SK-MEL-5 (cell line): ENCODE measurements around the gene ADRA2B. TPM values are rescaled to one million over a fixed set of nuclear protein-coding genes. Genes with fewer than 3 reads are reported as not detected.

Source experiments
- DNase-seq: peaks from one replicate; pipeline ENCODE4 v3.0.0-alpha.2; 2016; ENCODE audit warnings: low read depth, low spot score
- in situ Hi-C: cut with HindIII; loops from 2 replicates; pipeline ENCODE4 v1.10.0; 2016; ENCODE audit warnings: low sequenced_read_pairs, high pct_unique_total_duplicates, low pct_unique_long_range_greater_than_20kb
- total RNA-seq: library from RNA; depleted of rRNA; stranded (reverse); fragments of >200 nt; shearing (Covaris generic); gene quantifications from 2 replicates; pipeline ENCODE4 v1.2.3, GENCODE V29; 2014

The ADRA2B gene
- total RNA-seq, 1 experiment from 2014 or later = not detected

GRCh38 chr2:96124406-96125265 lies 8.3 kb upstream of the ADRA2B start:
- no peak for DNase-seq
- in situ Hi-C loops = no loop called here

DNA sequence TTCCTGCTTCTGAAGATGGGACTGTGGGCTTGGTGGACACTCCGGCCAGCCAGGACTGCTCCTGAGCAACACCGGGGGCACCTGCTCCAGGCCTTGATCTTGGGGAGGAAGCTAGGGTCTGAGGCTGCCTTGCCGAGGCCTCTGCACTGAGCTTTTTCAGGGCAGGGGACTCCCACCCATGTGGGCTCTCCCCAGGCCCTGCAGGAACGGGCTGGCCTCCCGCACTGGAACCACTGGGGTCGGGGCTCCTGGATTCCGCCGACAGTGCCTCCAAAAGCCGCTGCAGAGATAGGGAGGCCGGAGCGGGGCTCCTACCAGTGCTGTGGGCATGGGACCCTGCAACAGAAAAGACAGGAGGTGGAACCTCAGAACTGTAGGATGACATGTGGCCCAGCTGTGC lies 7.6 kb upstream of the ADRA2B start:
- in situ Hi-C loops = no loop called here
- no peak for DNase-seq

DNA sequence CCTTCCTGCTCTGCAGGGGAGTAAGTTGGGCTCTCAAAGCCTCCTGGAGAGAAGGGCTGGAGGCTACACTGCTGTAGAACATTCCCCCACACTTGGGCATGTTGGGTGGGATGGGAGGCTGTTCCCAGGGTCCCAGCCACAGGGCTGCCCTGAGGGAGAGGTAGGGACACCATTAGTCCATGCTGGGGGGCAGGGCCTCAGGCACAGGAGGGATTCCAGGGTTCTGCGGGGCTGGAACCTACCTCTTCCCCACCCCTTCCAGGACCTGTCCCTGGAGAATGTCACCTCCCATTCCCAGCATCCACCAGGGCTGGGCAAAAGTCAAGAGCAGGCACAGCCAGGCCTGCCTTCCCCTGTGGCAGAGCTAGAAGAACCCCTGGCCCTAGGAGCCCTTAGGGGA lies 6.9 kb upstream of the ADRA2B start:
- in situ Hi-C loops = no loop called here
- no peak for DNase-seq

GRCh38 chr2:96122391-96122790 lies 6.0 kb upstream of the ADRA2B start:
- in situ Hi-C loops = no loop called here
- DNase-seq = no peak

DNA sequence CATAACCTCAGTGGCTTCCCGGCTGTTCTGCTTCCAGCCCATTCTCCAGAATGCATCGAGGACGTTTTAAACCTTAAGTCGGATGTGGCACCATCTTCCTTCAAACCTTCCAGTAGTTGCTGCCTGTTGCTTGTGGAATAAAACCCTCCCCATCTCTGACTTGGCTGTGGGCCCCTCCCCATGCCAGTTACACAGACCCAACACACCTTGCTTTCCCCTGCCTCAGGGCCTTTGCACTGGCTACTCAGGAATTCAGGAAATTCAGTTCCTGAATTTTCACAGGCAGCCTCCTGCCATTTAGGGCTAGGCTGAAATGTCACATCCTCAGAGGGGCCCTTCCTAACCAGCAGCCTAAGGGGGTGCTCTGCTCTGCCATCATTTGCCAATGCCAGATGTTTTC lies 5.0 kb upstream of the ADRA2B start:
- in situ Hi-C loops = no loop called here

DNA sequence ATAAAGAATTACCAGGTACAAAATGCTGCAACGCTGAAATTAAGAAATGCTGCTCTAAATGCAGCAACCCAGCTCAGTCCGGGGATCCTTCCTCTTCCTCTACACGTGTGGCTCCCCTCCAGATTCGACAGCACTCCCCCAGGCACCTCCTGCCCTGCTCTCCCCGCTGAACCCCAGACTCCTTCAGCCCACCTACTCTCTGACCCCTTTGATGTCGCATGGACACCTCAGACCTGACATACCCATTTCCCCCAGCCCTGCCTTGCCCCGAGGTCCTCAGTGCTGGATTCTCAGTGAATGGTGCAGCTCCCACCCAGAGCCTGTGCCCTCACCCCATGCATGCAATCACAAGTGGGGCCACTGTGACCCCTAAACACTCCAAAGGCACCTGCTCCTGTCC lies 4.6 kb upstream of the ADRA2B start:
- in situ Hi-C loops = no loop called here
- no peak for DNase-seq

More for the DNA sequence above, 5.0 kb upstream of the ADRA2B start:
- DNase-seq = no peak

GRCh38 chr2:96120091-96120720 lies 3.8 kb upstream of the ADRA2B start:
- no peak for DNase-seq
- in situ Hi-C loops = no loop called here

DNA sequence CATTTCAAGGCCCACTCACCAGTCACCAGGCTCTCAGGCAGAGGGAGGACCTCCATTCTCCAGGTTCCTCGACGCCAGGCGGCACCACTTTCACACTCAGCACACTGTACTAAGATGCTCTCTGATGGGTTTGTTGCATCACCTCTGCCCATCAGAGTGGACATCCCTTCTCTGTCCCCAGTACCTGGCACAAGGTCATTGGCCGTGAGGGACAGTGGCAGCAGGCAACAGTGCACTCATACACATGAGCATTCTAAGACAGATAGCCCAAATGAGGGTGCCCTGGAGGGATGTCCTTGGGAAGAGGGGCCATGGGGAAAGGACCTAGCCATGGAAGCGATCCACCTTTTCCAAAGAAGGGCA lies 3.0 kb upstream of the ADRA2B start:
- no peak for DNase-seq
- in situ Hi-C loops = no loop called here

GRCh38 chr2:96118698-96119388 lies 2.5 kb upstream of the ADRA2B start:
- in situ Hi-C loops = no loop called here

GRCh38 chr2:96117701-96118588 lies 1.6 kb upstream of the ADRA2B start:
- in situ Hi-C loops = no loop called here
- DNase-seq = no peak

More at GRCh38 chr2:96118698-96119388, 2.5 kb upstream of the ADRA2B start:
- DNase-seq = no peak

DNA sequence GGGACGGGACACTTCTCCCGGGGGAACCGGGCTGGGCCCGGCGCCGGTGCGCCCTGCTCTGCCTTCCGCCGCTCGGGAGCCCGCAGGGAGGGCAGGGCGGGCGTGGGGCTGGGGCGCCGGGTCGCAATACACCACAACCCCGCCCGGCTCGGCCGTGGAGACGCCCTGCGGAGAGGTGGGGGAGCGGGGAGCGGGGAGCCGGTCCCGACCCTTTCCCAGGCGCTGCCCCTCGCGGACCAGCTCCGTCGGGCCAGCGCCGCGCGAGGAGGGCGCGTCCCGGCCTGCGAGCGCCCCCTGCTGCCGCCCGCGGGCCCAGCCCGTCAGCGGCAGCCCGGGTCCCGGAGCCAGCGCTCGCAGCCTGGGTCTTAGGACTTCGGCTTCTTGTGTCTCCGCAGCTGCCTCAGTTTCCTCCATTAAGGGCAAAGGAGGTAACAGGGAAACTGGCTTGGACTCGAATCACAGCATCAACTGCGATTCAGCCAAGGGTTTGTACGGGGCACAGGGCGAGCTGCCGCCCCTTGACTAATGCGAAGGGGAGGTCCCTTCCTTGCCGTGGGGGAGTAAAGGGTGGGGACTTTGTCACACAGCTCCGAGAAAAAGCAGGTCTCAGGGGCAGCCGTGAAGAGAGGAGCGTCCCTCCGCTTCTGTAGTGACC lies 635 bp upstream of the ADRA2B start:
- peak; percentile 38 for DNase-seq
- in situ Hi-C loops = no loop called here

DNA sequence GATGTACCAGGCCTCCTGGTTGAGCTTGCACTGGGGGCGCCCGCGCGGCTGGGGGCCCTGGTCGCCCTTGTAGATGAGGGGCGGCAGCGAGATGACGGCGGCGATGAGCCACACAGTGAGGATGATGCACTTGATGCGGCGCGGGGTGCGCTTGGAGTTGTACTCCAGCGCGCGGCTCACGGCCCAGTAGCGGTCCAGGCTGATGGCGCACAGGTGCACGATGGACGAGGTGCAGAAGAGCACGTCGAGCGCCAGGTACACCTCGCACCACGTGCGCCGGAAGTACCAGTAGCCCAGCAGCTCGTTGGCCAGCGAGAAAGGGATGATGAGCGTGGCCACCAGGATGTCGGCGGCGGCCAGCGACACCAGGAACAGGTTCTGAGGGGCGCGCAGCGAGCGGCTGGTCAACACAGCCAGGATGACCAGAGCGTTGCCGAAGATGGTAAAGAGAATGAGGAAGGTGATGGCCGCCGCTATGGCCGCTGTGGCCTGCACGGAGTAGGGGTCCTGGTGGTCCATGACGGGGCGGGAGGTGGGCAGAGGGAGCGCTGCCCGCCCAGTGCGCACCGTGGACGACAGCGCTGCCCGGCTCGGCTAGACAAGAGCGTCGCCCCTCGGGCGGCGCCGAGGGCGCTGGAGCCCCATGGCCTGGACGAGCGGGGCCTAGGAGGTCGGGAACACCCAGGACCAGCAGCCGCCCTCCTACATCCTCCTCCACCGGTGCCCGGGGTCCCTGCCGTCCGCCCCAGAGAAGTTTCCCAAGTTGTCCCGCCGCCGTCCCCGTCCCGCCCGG lies 544 bp downstream of the ADRA2B start:
- in situ Hi-C loops = no loop called here
- no peak for DNase-seq

DNA sequence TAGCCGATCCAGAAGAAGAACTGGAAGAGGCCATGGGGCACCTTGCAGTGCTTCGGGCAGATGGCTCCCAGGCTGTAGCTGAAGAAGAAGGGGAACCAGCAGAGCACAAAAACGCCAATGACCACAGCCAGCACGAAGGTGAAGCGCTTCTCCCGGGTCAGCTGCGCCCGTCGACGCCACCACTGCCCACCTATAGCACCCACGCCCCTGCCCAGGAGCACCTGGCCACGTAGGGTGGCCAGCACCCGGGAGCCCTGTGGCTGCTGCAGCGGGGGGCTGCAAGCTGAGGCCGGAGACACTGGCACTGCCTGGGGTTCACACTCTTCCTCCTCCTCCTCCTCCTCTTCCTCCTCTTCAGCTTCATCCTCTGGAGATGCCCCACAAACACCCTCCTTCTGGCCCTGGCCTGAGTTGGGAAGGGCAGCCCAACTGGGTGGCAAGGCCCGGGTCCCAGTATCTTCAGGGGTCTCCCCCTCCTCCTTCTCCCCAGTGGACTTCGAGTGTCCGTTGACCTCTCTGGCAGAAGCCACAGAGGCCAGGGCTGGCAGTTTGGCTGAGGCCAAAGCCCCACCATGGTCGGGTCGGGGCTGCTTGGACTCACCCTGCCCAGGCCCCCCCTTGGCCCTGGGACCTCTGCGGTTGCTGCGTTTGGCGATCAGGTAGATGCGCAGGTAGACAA lies 1.3 kb downstream of the ADRA2B start:
- in situ Hi-C loops = no loop called here

GRCh38 chr2:96114546-96114902 lies 1.8 kb downstream of the ADRA2B start:
- in situ Hi-C loops = no loop called here
- no peak for DNase-seq

More for the DNA sequence above, 1.3 kb downstream of the ADRA2B start:
- DNase-seq = no peak

GRCh38 chr2:96113951-96114350 lies 2.4 kb downstream of the ADRA2B start:
- DNase-seq = no peak
- in situ Hi-C loops = no loop called here

- in situ Hi-C loops = no loop called here
- DNase-seq = no peak
These were observed 3.0 kb downstream of the ADRA2B start for GRCh38 chr2:96113367-96113677.
